ENCODE measurements around the gene HAPLN1. TPM values are rescaled to one million over a fixed set of nuclear protein-coding genes. Genes with fewer than 3 reads are reported as not detected.
"Not testable (repeated sequence)": the region's sequence is repeated elsewhere in the genome, so short reads cannot be mapped to it uniquely, and the experiment has no call there.

HAPLN1 gene
- 0.25 TPM for polyA plus RNA-seq (ENCODE audit: insufficient read length)

DNA sequence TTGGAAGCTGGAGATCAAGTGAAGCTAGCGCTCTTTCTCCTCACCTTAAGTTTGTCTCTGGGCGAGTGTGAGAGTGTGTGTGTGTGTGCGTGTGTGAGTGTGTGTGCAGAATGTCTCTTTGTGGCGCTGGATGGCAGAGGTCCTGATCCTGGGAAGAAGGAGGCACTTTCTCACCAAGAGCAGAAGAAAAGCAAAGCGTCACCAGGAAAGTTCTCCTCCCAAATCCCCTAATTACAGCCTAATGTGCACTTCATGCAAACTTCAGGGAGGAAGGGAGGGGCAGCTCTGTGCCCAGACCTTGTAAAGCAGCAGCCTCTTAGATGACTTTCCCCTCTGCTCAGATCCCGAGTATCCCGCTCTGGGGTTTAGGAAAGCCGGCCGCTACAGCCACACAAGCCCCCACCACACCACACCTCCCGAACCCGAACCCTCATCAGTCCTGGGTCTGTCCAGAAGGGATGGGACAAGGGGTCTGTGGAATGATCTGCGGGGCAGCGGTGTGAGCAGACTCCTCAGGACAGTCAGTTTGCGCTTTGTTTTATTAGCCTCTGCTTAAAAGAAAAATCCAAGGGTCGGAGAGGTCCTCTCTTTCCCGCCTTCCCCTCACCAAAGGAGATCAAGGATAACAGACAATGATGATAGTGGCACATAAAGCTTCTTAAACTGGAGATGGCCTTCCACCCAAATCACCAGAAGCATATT, at the start of gene HAPLN1:
Gene HAPLN1, minus strand, starts transcription at position 20 of the 702 bp plus-strand sequence. CDS start 47,332 bp downstream, outside the sequence.
- no peak for DNase-seq (ENCODE audit: low read depth)

DNA sequence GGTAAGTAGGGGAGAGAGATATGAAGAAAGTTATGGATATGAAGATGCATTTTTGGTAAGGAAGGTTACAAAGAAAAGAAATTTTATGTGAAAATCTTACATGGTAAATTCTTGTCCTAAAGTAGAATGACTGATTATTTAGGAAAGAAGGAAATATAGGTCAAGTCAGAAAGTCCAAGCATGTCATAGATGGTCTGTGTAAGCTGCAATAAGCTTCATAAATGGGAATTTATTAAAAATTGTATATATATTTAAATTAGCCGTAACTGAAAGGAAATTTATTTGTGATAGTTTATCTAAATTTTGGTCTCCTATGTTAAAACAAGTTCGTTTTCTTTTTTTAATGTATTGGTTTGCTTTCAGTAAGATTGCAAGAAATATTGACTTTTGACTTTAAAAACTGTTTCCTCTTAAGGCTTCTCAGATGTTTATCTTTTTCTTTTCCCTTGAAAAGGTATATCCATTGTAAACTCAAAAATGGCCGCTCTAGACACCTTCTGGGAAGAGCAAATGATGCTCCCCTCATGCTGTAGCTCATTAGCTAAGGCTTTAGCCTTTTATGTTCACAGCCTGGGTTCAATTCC, 46.8 kb upstream of the HAPLN1 start:
- no peak for DNase-seq (ENCODE audit: low read depth)

DNA sequence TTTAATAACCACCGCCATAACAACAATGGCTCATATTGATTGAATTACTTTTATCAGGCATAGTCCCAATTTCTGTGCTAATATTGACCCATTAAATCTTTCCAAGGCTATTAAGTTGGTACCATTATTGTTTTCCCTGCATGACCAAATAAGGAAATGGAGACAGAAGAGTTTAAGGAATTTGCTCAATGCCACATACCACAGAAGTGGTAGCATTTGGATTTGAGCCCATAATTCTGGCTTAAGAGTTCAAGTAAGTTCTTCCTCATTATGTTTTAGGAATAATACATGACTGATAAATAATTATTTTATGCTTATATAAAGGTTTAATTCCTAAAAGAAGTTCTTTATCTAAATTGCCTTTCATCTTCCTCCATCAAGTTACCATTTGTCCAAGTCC, 43.4 kb upstream of the HAPLN1 start:
- no peak for DNase-seq (ENCODE audit: low read depth)

DNA sequence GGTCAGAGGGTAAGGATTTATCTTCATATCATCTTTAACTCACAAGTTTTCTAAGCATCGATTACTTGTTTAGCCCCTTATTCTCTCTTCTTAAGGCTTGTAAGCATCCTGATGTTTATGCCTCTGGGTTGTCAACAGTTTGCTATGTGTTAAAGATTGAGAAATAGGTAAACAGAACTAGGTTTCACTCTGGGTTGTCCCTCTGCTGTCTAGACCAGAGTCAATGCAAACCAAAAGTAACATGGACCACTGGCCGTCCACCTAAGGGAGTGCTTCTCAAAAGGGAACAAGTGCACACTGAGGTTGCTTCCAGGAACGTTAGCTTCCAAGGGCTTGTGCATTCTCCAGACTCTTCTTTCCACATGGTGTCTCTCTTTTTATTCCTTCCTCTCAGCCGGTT, 39.9 kb upstream of the HAPLN1 start:
- no peak for DNase-seq (ENCODE audit: low read depth)

DNA sequence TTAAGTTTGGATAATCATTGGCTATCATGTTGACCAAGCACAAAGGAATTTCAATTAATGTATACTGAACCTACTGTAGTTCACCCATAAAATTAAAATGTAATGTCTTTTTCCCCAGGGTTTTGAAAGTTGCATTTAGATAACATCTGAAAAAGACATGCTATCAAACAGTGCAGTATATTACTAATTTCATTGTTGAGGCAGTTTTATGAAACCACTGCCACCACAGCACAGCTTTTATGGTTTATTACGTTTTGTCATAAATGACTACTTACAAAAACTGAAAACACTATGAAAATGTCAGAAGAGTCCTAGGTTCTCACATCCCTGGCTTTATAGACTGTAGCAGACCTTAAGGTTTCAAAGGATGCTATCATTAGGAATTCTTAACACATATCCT, 32.0 kb upstream of the HAPLN1 start:
- DNase-seq (ENCODE audit: low read depth), result no peak

DNA sequence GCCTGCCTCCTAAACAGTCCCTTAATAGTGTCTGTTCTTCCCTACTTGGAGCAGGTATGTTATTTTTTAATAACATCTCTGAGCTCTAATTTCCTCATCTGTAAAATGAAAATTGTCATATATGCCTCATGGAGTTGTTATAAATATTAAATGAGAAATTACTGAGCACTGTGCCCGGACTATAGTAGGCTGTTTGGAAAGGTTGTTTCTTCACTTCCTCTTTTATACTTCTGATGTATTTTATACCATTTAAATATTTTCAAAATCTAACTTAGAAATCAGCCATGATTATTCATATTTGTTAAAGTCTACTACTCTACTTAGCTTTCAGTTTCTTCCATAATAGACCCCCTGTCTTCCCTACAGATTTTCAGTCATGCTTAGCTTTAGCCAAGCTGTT, 30.5 kb upstream of the HAPLN1 start:
- no peak for DNase-seq (ENCODE audit: low read depth)

DNA sequence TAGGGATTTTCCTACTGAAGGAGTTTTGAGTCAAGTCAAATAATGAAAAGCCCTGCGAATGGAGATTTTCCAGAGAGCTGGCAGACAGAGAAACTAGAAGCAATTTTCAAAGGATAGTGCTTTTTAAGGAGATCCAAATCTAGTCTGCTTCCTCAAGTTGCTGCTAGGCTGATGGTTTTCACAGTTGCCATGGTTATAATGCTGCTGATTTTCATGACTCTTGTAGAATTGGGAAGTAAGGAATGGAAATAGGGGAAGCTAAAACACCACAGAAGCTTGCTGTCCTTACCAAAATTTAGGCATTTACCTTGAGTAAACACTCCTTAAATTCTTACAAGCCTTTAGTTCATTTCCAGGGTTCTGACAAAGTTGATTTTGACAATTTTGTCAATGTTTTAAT, 30.1 kb upstream of the HAPLN1 start:
- DNase-seq (ENCODE audit: low read depth), result no peak

DNA sequence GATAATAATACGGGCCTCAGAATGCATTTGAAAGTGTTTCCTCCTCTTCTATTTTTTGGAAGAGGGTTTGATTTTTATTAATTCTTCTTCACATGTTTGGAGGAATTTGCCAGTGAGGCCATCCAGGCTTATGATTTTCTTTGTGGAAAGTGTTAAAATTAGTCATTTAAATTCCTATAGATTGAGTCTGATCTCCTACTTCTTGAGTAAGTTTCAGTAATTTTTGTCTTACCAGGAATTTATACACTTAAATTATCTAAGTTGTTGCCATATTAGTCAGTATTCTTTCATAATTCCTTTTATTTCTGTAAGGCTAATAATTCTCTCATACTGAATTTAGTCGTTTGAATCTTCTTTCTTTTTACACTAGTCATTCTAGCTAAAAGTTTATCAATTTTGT, 25.2 kb upstream of the HAPLN1 start:
- DNase-seq (ENCODE audit: low read depth), result no peak

DNA sequence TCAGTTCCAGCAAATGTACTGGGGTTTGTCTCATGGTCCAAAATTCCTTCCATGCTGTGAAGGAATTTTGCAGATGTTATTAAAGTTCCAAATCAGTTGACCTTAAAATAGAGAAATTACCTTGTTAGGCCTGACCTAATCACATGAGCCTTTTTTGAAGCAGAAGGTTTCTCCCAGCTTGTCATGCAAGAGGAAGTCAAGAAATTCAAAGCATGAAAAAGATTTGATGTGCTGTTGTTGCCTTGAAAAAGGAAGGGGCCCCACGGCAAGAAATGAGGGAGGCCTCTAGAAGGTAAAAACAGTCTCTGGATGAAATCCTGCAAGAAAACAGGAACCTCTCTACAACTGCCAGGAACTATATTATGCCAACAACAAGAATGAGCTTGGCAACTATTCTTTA, 24.2 kb upstream of the HAPLN1 start:
- no peak for DNase-seq (ENCODE audit: low read depth)

DNA sequence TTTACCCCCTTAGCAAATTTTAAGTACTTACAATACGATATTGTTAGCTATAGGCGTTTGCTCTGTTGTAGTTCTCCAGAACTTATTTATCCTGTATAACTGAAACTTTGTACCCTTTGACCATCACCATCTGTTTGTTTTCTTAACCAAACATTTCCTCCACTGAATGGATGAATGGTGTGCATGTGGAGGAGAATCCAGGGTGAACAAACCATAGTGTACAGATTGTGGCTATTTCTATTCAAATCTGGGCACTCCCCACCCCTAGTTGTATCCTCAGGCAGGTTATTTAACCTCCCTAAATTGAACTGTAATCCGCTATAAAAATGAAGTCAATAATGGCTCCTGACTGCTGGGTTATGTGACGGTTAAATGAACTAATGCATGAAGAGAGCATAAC, 21.4 kb upstream of the HAPLN1 start:
- DNase-seq (ENCODE audit: low read depth), result no peak

DNA sequence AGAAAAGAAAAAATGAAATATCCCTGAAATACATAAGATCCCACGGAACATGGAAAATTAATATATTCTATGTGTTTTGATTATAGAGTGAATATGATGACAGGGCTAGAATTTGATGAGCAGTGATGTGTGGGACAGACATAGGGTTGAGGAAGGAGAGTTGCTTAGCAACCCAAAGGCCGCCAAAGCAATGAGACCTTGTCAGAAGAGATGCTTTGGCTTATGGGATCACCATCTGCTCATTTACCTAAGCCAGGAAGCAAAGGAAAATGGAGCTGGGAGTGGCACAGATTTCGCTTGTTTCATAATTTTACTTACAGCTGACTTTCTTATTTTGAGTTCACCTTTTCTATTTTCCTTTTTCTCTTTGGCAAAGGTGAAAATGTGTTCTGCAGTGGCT, 20.9 kb upstream of the HAPLN1 start:
- no peak for DNase-seq (ENCODE audit: low read depth)

DNA sequence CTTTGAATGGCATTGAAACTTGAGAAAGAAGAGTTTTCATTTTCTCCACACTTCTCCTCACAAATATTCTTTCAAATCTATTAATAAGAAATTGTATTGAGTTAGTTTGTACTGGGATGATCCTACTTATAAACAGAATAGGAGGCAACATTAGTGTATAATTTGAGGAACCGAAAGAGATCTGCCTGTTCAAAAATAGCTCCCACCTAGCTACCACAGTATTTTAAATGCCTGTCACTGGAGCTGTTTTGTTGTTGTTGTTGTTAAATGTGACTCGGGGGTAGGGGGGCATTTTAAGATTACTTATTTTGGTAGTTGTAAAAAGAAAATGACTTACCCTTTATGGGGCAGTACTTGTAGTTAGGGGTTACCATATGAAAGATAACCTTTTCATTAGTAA, 20.1 kb upstream of the HAPLN1 start:
- DNase-seq (ENCODE audit: low read depth), result no peak

DNA sequence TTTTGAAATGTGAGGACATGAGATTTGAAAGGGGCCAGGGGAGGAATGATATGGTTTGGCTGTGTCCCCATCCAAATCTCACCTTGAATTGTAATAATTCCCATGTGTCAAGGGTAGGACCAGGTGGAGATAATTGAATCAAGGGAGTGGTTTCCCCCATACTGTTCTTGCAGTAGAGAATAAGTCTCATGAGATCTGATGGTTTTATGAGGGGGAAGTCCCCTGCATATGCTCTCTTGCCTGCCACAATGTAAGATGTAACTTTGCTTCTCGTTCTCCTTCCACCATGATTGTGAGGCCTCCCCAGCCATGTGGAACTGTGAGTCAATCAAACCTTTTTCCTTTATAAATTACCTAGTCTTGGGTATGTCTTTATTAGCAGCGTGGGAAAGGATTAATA, 15.5 kb upstream of the HAPLN1 start:
- not testable (repeated sequence) for DNase-seq (ENCODE audit: low read depth)

DNA sequence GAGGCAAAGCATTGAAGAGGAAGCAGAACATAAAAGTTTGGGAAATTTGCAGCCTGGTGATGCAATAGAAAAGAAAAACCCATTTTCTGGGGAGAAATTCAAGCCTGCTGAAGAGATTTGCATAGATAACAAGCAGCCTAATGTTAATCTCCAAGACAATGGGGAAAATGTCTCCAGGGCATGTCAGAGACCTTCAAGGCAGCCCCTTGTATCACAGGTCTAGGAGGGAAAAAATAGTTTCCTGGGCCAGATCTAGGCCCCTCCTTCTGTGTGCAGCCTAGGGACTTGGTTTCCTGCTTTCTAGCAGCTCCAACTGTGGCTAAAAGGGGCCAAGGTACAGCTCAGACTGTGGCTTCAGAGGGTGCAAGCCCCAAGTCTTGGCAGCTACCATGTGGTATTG, 14.4 kb upstream of the HAPLN1 start:
- not testable (repeated sequence) for DNase-seq (ENCODE audit: low read depth)

DNA sequence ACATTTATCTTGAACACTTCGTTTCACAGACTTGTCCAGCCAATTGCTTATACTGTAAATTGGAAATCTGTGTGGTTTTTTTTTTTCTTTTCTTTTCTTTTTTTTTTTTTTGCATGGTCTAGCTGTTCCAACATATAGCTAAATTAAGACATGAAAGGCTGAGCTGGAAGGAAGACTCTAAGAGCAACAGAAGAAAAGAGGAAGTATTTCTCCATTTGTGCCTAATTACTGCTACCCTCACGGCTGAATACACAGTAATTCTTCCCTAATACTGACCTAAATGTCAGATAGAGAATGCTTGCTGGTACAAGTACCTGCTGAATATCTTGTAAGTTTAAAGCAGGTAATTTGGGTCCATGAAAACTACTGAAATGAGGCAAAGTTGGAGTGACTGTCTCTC, 11.0 kb upstream of the HAPLN1 start:
- no peak for DNase-seq (ENCODE audit: low read depth)

DNA sequence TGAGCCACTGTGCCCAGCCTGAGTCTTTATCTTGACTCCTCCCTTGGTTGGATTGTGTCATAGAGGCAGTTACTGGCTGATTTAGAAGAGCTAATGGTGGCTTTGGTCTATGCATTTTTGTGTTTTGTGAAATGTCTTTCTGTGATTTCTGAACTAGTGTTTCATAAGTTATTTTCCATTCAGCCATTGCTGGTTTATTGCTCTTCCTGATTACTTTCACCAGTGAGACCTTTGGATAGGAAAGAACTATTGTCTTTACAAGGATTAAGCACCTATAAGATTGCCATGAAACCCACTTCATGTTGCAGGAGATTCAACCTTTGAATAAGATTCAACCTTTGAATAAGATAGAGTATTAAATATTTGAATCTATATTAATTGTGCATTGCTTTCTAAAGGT, 8.7 kb upstream of the HAPLN1 start:
- no peak for DNase-seq (ENCODE audit: low read depth)

DNA sequence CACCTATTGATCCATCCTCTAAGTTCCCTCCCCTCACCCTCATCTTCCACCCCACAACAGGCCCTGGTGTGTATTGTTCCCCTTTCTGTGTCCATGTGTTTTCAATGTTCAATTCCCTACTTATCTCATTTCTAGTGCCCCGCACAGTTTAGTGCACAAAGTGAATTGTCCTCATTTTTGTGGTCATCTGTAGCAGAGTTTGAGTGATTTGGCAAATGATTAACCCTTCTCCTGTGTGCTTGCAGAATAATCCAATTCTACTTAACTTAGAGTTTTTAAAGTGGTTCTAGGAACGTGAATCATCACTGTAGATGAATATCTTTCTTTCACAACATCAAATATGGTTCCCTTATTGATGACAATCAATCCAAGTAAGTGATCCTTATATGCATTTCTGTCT, 6.3 kb upstream of the HAPLN1 start:
- no peak for DNase-seq (ENCODE audit: low read depth)

DNA sequence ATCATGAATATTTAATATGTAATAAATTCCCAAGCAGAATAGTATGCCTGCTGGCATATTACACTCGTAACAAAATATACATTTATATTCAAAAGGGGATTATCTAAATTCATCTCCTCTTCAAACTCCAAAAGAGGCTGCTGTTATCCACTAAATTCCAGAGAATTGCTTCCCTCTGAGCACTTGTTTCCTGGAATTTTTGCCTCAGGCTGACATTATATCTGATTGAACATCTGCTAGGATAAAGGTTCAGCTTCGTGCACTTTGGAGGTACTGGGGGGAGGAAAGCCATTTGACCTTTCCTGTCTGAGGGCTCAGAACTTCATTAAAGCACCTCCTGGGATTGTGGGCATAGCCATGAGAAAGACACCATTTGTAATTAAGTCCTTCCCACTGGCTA, 4.3 kb upstream of the HAPLN1 start:
- no peak for DNase-seq (ENCODE audit: low read depth)

DNA sequence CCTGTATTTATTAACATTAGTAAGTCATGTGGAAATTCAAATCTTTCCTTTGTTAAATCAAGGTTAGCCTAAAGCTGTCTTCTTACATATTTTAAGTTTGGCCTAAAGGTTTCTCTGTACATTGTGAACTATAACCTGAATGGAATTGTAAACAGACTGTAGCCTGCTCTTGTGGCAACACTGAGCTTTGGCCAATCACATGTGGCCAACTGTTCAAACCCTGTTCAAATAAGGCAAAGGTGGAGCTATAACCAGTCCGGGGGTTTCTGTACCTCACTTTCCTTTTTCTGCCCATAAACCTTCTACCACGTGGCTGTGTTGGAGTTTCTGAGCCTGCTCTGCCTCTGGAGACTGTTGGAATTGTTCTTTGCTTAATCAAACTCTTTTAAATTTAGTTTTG, 3.3 kb upstream of the HAPLN1 start:
- DNase-seq (ENCODE audit: low read depth), result no peak

DNA sequence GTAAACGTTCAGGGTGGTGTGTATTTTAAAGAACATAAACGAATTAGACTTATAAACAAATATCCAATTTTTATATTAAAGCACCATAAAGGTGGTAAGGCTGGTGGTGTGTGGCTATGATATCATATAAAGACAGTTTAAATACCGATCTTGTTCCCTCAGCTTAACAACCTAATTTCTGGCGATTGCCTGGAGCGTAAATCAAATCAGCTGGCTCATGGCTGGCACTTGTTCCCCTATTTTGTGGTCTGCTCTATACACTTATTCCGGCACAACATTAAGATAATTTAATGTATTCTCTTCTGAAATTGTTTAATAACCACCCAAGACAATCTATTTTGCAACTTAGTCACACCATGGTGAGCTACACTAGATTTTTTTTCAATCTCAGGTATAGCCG, 2.4 kb upstream of the HAPLN1 start:
- no peak for DNase-seq (ENCODE audit: low read depth)

DNA sequence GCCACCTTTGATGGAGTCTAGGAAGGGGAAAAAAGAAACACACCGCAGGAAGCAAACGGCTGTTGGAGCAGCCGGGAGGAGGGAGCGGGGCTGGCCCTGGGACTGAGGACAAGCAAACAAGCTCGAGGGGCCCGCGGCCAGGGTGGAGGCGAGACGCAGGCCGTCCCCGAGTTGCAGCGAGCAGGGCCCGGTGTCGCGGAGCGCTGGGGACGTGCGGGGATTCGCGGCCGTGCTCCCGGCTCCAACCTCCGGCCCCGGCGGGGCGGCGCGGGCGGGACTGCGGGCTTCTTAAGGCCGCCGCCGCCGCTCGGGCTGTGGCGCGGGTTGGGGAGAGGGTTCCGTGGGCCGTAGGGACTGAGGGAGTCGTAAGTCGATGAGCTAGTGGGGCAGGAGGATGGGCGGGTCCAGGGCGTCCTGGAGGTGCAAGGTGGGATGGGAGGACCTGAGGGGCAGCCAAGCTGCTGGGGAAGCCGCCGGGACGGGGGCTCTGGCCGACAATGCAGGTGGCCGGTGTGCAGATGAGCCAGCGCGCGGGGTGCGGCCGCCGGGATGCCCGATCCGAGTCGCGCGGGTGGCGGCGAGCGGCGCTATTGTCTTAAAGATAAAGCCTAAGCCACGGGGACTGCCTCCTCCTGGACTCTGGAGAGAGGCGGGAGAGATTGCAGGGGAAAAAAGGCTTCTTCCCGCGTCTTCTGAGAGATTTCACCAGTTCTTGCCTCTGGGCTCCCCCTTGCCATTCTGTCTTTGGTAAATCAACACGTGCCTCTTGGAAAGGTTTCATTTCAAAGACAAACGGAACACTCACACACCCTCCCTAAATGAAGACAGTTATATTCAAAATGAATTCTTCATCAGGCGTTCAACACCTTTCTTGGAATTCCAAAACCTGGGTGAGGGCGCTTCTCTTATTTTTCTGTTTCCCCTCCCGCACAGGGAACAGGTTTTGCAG, 1.6 kb upstream of the HAPLN1 start:
- no peak for DNase-seq (ENCODE audit: low read depth)

DNA sequence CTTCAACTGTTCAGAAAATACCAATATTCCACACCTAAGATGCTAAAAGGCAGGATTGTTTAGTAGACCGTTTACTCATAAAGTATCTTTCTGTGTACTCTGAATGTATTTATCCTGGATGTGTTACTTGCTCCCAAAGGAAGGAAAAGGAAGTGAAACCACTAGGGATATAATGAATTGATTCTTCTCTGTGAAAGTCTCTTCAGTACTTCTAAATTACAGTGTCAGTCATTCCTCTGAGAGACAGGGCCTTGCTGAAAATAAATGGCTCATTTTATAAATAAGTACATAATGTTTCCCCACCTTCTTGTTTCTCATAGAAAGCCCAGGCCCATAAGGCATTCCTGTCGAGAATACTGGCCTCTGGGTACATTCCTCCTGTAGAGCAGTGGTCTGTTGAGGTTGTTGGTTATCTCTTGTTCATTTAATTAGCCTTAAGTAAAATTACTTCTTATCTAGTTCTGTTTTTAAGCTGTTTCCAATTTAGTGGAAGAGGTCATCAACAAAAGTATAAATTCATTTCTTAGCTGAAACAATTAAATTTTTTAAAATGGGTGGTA, 1.6 kb downstream of the HAPLN1 start:
- no peak for DNase-seq (ENCODE audit: low read depth)

Data from forelimb muscle (tissue), 1 donor.